Caco-2 (cell line): ENCODE results near the gene ITPRIPL2. TPM values are rescaled to one million over a fixed set of nuclear protein-coding genes. Genes with fewer than 3 reads are reported as not detected.

Experiments used
- BruUV-seq: library from RNA; stranded (reverse); fragments of 400-500 nt; replicated peaks from 2 replicates; lab custom pipeline; 2021; lab: Mats Ljungman, UMichigan
- CTCF ChIA-PET: fragments of 300-600 bp; sonication (Branson Sonifier 250); formaldehyde crosslinking; loops from one replicate; lab custom pipeline; 2022; ENCODE audit warnings: antibody characterized with exemption; lab: Charles Lee
- POLR2A ChIA-PET: fragments of 300-600 bp; sonication (Branson Sonifier 250); formaldehyde crosslinking; loops from one replicate; lab custom pipeline; 2022; ENCODE audit warnings: antibody characterized with exemption; lab: Charles Lee
- DNase-seq, 2 experiments: peaks; one replicate each; pipeline versions ENCODE4 v3.0.0 to v3.0.0-alpha.2; 2020 to 2022
- H3K27me3 ChIP-seq: replicated peaks from 2 replicates; pipeline ENCODE4 v1.6.0; 2011; ENCODE audit warnings: low read length; ENCODE audit not compliant: control insufficient read depth, insufficient read depth
- H3K36me3 ChIP-seq: 2 replicates; pipeline ENCODE4 v1.5.1; 2011; ENCODE audit warnings: low read length; ENCODE audit not compliant: control insufficient read depth, insufficient read depth
- H3K4me1 ChIP-seq: fragments of 250-450 bp; sonication (Bioruptor Pico); 2 replicates; pipeline ENCODE4 v1.5.1; 2020; ENCODE audit warnings: mild to moderate bottlenecking
- H3K4me3 ChIP-seq: 2 replicates; pipeline ENCODE4 v1.5.1; 2011; ENCODE audit warnings: low read depth, mild to moderate bottlenecking, control low read depth, low read length
- H3K9me3 ChIP-seq: fragments of 250-450 bp; sonication (Bioruptor Pico); 2 replicates; pipeline ENCODE4 v1.5.1; 2020; ENCODE audit warnings: mild to moderate bottlenecking, moderate library complexity
- H3K27ac Mint-ChIP-seq: one replicate; pipeline ENCODE4 v1.8.0; 2022; ENCODE audit warnings: mixed read lengths; ENCODE audit not compliant: unreplicated experiment
- H3K27me3 Mint-ChIP-seq: one replicate; pipeline ENCODE4 v1.8.0; 2022; ENCODE audit warnings: mixed read lengths; ENCODE audit not compliant: insufficient read depth, unreplicated experiment
- H3K36me3 Mint-ChIP-seq: one replicate; pipeline ENCODE4 v1.8.0; 2022; ENCODE audit warnings: mild to moderate bottlenecking, mixed read lengths; ENCODE audit not compliant: insufficient read depth, unreplicated experiment
- H3K4me1 Mint-ChIP-seq: one replicate; pipeline ENCODE4 v1.8.0; 2022; ENCODE audit warnings: low read depth, mixed read lengths; ENCODE audit not compliant: unreplicated experiment
- H3K4me3 Mint-ChIP-seq: one replicate; pipeline ENCODE4 v1.8.0; 2022; ENCODE audit warnings: mild to moderate bottlenecking, moderate library complexity, mixed read lengths; ENCODE audit not compliant: unreplicated experiment
- H3K9me3 Mint-ChIP-seq: one replicate; pipeline ENCODE4 v1.8.0; 2022; ENCODE audit warnings: mixed read lengths; ENCODE audit not compliant: unreplicated experiment
- CTCF ChIP-seq, 2 experiments: fragments of 200-600 bp in 1 of 2; IDR thresholded peaks; 1 replicate in 1 of 2; 2 replicates in 1 of 2; pipeline versions ENCODE4 v1.5.1 to v1.8.0; 2011 to 2022; ENCODE audit warnings: antibody characterized with exemption in 1 of 2, control low read depth in 1 of 2, inconsistent platforms in 1 of 2, low read depth in 1 of 2, low read length in 1 of 2, mild to moderate bottlenecking in 1 of 2, moderate library complexity in 1 of 2; ENCODE audit not compliant: insufficient read depth in 1 of 2, severe bottlenecking in 1 of 2, unreplicated experiment in 1 of 2
- intact Hi-C: fragments of 100-400 bp; cut with micrococcal nuclease; formaldehyde crosslinking; loops from one replicate; pipeline ENCODE4 v1.10.0; 2022; ENCODE audit not compliant: unreplicated experiment
- total RNA-seq: library from RNA; stranded (reverse); gene quantifications from 2 replicates; pipeline ENCODE4 v1.2.3, GENCODE V29; 2022

The ITPRIPL2 gene
- total RNA-seq, 1 experiment from 2014 or later: 24.5 TPM

GRCh38 chr16:19094542-19095365 lies 19.0 kb upstream of the ITPRIPL2 start:
- ChIA-PET CTCF (interaction anchor here (0.6 to 2.0 kb wide), 2 partner anchors 9 to 13 kb away, joined by 4 to 8 read pairs; no protein-coding TSS in a partner anchor), POLR2A (no interaction called here)
- DNase-seq: no peak
- no peak overlapping the region for H3K27ac Mint-ChIP-seq
- Histone ChIP-seq H3K27me3 (no peaks in the 10 kb centered on the region), H3K9me3 (no peaks in the 10 kb centered on the region; the same call in 1 of the 2 replicates), H3K36me3 (no peaks in the 10 kb centered on the region), H3K4me3 (no peak overlapping the region), H3K4me1 (peaks cover 21% of the 10 kb centered on the region)
- no peak for TF ChIP-seq CTCF (IDR thresholded peaks at IDR 0.05; ENCODE audit: insufficient read depth in 1 of 2, low read depth in 1 of 2, low read length in 1 of 2, severe bottlenecking in 1 of 2, unreplicated experiment in 1 of 2)
- peaks cover 19% of the 10 kb centered on the region for H3K4me1 Mint-ChIP-seq
- H3K36me3 Mint-ChIP-seq: no peaks in the 10 kb centered on the region
- no TSS peak for BruUV-seq
- H3K27me3 Mint-ChIP-seq: no peaks in the 10 kb centered on the region
- intact Hi-C loops: no loop called here
- no peak overlapping the region for H3K4me3 Mint-ChIP-seq
- no peaks in the 10 kb centered on the region for H3K9me3 Mint-ChIP-seq

GRCh38 chr16:19095654-19096053 lies 18.1 kb upstream of the ITPRIPL2 start:
- H3K27me3 Mint-ChIP-seq: no peaks in the 10 kb centered on the region
- POLR2A ChIA-PET: no interaction called here
- no peak overlapping the region for H3K27ac Mint-ChIP-seq

GRCh38 chr16:19098173-19098572 lies 15.6 kb upstream of the ITPRIPL2 start:
- H3K4me1 Mint-ChIP-seq: peaks cover 8% of the 10 kb centered on the region
- intact Hi-C loops: no loop called here
- no peaks in the 10 kb centered on the region for H3K9me3 Mint-ChIP-seq
- H3K9me3 ChIP-seq: no peaks in the 10 kb centered on the region
- H3K36me3 ChIP-seq: no peaks in the 10 kb centered on the region
- H3K36me3 Mint-ChIP-seq: no peaks in the 10 kb centered on the region
- ChIA-PET CTCF (no interaction called here), POLR2A (no interaction called here)
- H3K4me3 ChIP-seq: no peak overlapping the region
- no peaks in the 10 kb centered on the region for H3K27me3 ChIP-seq
- no peak for DNase-seq
- TF ChIP-seq CTCF (IDR thresholded peaks at IDR 0.05; ENCODE audit: insufficient read depth in 1 of 2, low read depth in 1 of 2, low read length in 1 of 2, severe bottlenecking in 1 of 2, unreplicated experiment in 1 of 2): no peak
- H3K27ac Mint-ChIP-seq: no peak overlapping the region
- no TSS peak for BruUV-seq
- H3K27me3 Mint-ChIP-seq: no peaks in the 10 kb centered on the region
- H3K4me3 Mint-ChIP-seq: no peak overlapping the region
- H3K4me1 ChIP-seq: peaks cover 18% of the 10 kb centered on the region

More at GRCh38 chr16:19095654-19096053, 18.1 kb upstream of the ITPRIPL2 start:
- Histone ChIP-seq H3K9me3 (no peaks in the 10 kb centered on the region; the same call in 1 of the 2 replicates), H3K27me3 (no peaks in the 10 kb centered on the region), H3K4me1 (peaks cover 21% of the 10 kb centered on the region), H3K36me3 (no peaks in the 10 kb centered on the region), H3K4me3 (no peak overlapping the region)
- DNase-seq: no peak
- Mint-ChIP-seq H3K36me3 (no peaks in the 10 kb centered on the region), H3K4me1 (peaks cover 19% of the 10 kb centered on the region), H3K9me3 (no peaks in the 10 kb centered on the region), H3K4me3 (no peak overlapping the region)
- no TSS peak for BruUV-seq
- intact Hi-C loops: no loop called here
- no peak for TF ChIP-seq CTCF (IDR thresholded peaks at IDR 0.05; ENCODE audit: insufficient read depth in 1 of 2, low read depth in 1 of 2, low read length in 1 of 2, severe bottlenecking in 1 of 2, unreplicated experiment in 1 of 2)
- CTCF ChIA-PET: no interaction called here
